Mesangial cell (primary cell): Measurements from ENCODE around the gene MARCHF6. TPM values are rescaled to one million over a fixed set of nuclear protein-coding genes. Genes with fewer than 3 reads are reported as not detected.

Source experiments
- total RNA-seq: library from RNA; depleted of rRNA; stranded (reverse); fragments of >200 nt; gene quantifications from 2 replicates; pipeline ENCODE4 v1.2.3, GENCODE V29; 2015

MARCHF6 gene
- 22.7 and 50.8 TPM in 2 replicates for total RNA-seq

GRCh38 chr5:10353241-10354047, at the start of gene MARCHF6:
Gene MARCHF6, plus strand, starts transcription at chr5:10353695. Its CDS starts 204 bp downstream, at chr5:10353899.

GRCh38 chr5:10307206-10308148, 46.0 kb upstream of the MARCHF6 start, which contains the start of gene CMBL:
Gene CMBL, minus strand, starts transcription at chr5:10307902. Its CDS starts 17,140 bp downstream, at chr5:10290762.

Other genes starting within 250 kb of the MARCHF6 start
- gene ATPSCKMT, start 103.8 kb upstream of the MARCHF6 start, total RNA-seq = 17.4 and 23.3 TPM in 2 replicates
- 167 and 464 TPM in 2 replicates for gene CCT5, start 103.4 kb upstream of the MARCHF6 start, total RNA-seq
- 4.1 and 9.0 TPM in 2 replicates for gene CMBL, start 45.8 kb upstream of the MARCHF6 start, total RNA-seq
- 0.25 and 0.49 TPM in 2 replicates for gene ROPN1L, start 88.2 kb downstream of the MARCHF6 start, total RNA-seq
- 3.4 and 7.7 TPM in 2 replicates for gene ANKRD33B, start 210.4 kb downstream of the MARCHF6 start, total RNA-seq